ENCODE data around the gene C20orf144. TPM values are rescaled to one million over a fixed set of nuclear protein-coding genes. Genes with fewer than 3 reads are reported as not detected.
A peak's percentile ranks its signal among the peaks of the same experiment; 100 is the strongest.

Gene C20orf144
- total and polyA plus RNA-seq, 11 donors = 0.13 to 0.50 (median 0.15) TPM; not detected in 8

DNA sequence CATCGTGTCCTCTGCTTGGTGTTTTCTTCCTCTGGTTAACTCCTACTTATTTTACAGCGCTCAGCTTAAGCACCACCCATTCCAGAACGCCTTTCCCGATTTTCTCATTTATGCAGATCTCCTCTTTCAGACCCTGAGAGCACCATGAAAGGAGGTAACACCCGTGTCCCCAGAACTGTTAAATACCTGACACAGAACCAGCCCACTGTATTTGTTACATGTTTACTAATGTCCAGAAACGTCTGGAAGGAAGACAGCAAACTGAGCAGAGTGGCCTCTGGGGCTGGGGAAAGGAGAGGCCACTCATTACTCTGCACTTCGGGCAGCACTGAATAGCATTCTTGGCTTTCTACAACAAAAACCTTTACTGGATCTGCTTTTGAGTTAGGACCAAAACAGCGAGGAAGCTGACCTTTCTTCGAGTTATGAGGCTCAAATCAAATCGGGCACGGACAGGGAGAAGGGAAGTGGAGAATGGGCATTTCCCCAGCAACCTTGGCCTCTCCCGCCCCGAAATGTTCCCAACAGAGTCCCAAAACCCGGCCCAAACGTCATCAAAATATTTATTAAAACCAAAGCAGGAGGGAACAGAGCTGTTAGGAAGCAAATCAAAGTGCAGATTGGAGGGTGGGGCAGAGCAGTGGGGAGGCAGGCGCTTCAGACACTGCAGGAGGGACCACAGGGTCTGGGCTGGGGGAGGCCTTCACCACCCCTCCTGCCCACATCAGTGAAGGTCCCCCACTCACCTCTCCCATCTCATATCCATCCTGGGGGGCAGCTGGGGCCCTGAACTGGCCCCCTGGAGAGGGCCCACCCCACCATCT, 13.2 kb downstream of the C20orf144 start:
- DNase-seq = no peak
- peak overlapping the region in 10 of 12 donors; percentile 62 to 95 (median 76) for H3K4me3 ChIP-seq
- intact Hi-C loops (cut with DNase I) = no loop called here
- no peak for TF ChIP-seq CTCF (IDR thresholded peaks at IDR 0.05)
- no peak for TF ChIP-seq POLR2A (IDR thresholded peaks at IDR 0.05)
- H3K9me3 ChIP-seq = no peaks in the 10 kb centered on the region
- peaks cover 0 to 19% (median 0%) of the 10 kb centered on the region in 9 donors for H3K36me3 ChIP-seq
- peak overlapping the region; percentile 75 to 95 (median 90) for H3K27ac ChIP-seq
- no peak for ATAC-seq
- peaks cover 0 to 43% (median 25%) of the 10 kb centered on the region in 12 donors for H3K4me1 ChIP-seq
- no peaks in the 10 kb centered on the region for H3K27me3 ChIP-seq
- 57 to 66% (median 65%) methylated on average over 16 of the region's 16 CpGs for WGBS, 4 donors

DNA sequence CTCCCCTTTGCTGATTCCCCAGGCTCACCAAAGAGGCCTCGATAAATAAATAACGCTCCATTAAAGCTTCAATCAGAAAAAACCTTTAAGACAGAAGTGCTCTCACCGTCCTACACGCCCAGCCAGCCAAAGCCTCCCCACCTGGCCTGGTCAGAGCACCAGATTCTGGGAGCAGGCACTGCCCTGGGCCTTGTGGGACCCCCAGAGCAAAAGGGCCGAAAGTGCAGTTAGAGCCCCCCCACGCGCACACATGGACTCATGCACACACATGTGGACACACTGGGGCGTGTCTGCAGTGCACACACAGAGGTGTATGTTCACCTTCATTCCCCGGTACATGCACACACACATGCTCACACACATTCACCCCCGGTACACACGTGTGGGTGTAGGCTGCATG, 14.0 kb downstream of the C20orf144 start:
- Histone ChIP-seq H3K27ac (peak overlapping the region in 8 of 12 donors; percentile 75 to 95 (median 90)), H3K4me1 (peaks cover 0 to 50% (median 21%) of the 10 kb centered on the region in 12 donors), H3K27me3 (no peaks in the 10 kb centered on the region), H3K36me3 (peaks cover 0 to 11% (median 0%) of the 10 kb centered on the region in 9 donors), H3K4me3 (no peak overlapping the region), H3K9me3 (no peaks in the 10 kb centered on the region)
- ATAC-seq (no peak), DNase-seq (no peak)
- 94 to 96% (median 95%) methylated on average over 11 of the region's 11 CpGs for WGBS, 4 donors
- no peak for TF ChIP-seq POLR2A (IDR thresholded peaks at IDR 0.05)
- TF ChIP-seq CTCF (IDR thresholded peaks at IDR 0.05) = no peak
- intact Hi-C loops (cut with DNase I) = no loop called here

- no peak for ATAC-seq
- Histone ChIP-seq H3K27ac (peak overlapping the region in 2 of 12 donors; percentile 18 to 93), H3K4me1 (peaks cover 0 to 51% (median 21%) of the 10 kb centered on the region in 12 donors), H3K27me3 (no peaks in the 10 kb centered on the region), H3K4me3 (no peak overlapping the region), H3K9me3 (no peaks in the 10 kb centered on the region), H3K36me3 (peaks cover 0 to 3% (median 0%) of the 10 kb centered on the region in 9 donors)
- peak in 1 of 5 donors; percentile 15 for DNase-seq
- TF ChIP-seq POLR2A (IDR thresholded peaks at IDR 0.05) (no peak), CTCF (IDR thresholded peaks at IDR 0.05) (no peak)
- WGBS, 4 donors = 93 to 95% (median 94%) methylated on average over 16 to 31 of the region's 31 CpGs
- intact Hi-C loops (cut with DNase I) = no loop called here
Observed at GRCh38 chr20:33676652-33677645, 14.8 kb downstream of the C20orf144 start.
